GM12878 (cell line): ENCODE results near the gene HDHD3. TPM values are rescaled to one million over a fixed set of nuclear protein-coding genes. Genes with fewer than 3 reads are reported as not detected.

Experiments
- BCL3 ChIP-seq: IDR thresholded peaks from 2 replicates; pipeline ENCODE4 v1.6.1; 2011; ENCODE audit warnings: borderline replicate concordance, low read depth, mild to moderate bottlenecking, moderate library complexity, low read length; ENCODE audit not compliant: insufficient read depth, poor library complexity, severe bottlenecking
- EZH2 ChIP-seq: IDR thresholded peaks from 2 replicates; pipeline ENCODE4 v1.6.1; 2012; ENCODE audit warnings: low read depth, mild to moderate bottlenecking, control low read depth, inconsistent platforms, low read length, borderline replicate concordance; ENCODE audit not compliant: control insufficient read depth
- HDGF ChIP-seq: fragments of 450-650 bp; IDR thresholded peaks from 2 replicates; pipeline ENCODE4 v1.6.1; 2016; ENCODE audit warnings: antibody characterized with exemption
- IKZF1 ChIP-seq: fragments of 450-650 bp; conservative IDR thresholded peaks from 2 replicates; pipeline ENCODE4 v1.6.1; 2017; ENCODE audit warnings: antibody characterized with exemption, mild to moderate bottlenecking
- MLLT1 ChIP-seq: fragments of 450-650 bp; IDR thresholded peaks from 2 replicates; pipeline ENCODE4 v1.6.1; 2016; ENCODE audit warnings: mild to moderate bottlenecking
- NBN ChIP-seq: fragments of 450-650 bp; IDR thresholded peaks from 2 replicates; pipeline ENCODE4 v1.6.1; 2016
- RCOR1 ChIP-seq: conservative IDR thresholded peaks from 2 replicates; pipeline ENCODE4 v1.6.1; 2012; ENCODE audit warnings: low read depth, low read length, improper control_type of control experiment
- RELB ChIP-seq: fragments of 450-650 bp; IDR thresholded peaks from 2 replicates; pipeline ENCODE4 v1.6.1; 2017; ENCODE audit warnings: low read depth, mild to moderate bottlenecking, moderate library complexity
- RFX5 ChIP-seq: IDR thresholded peaks from 2 replicates; pipeline ENCODE4 v1.6.1; 2011; ENCODE audit warnings: low read depth, low read length, improper control_type of control experiment
- RUNX3 ChIP-seq: IDR thresholded peaks from 2 replicates; pipeline ENCODE4 v1.6.1; 2012; ENCODE audit warnings: low read length, inconsistent platforms
- SIX5 ChIP-seq: IDR thresholded peaks from 2 replicates; pipeline ENCODE4 v1.6.1; 2011; ENCODE audit warnings: mild to moderate bottlenecking, low read depth, low read length, moderate library complexity; ENCODE audit not compliant: severe bottlenecking
- SKIL ChIP-seq: fragments of 450-650 bp; IDR thresholded peaks from 2 replicates; pipeline ENCODE4 v1.6.1; 2017; ENCODE audit warnings: mild to moderate bottlenecking, low read depth, inconsistent platforms; ENCODE audit not compliant: poor library complexity, severe bottlenecking
- SMAD5 ChIP-seq: IDR thresholded peaks from 2 replicates; pipeline ENCODE4 v1.6.1; 2016; ENCODE audit warnings: antibody characterized with exemption, low read depth
- SMARCA5 ChIP-seq: fragments of 450-650 bp; IDR thresholded peaks from 2 replicates; pipeline ENCODE4 v1.6.1; 2017; ENCODE audit warnings: mild to moderate bottlenecking
- SMC3 ChIP-seq: IDR thresholded peaks from 2 replicates; pipeline ENCODE4 v1.6.1; 2011; ENCODE audit warnings: low read length, improper control_type of control experiment, borderline replicate concordance
- polyA plus RNA-seq, 11 experiments: library from polyadenylated mRNA; depleted of rRNA in 4 of 11; unstranded in 6 of 11; stranded (reverse) in 5 of 11; fragments of >200 nt; fragmentation: Nextera tagmentation in 4 of 11; fragmentation: Illumina TruSeq in 1 of 11; extraction: Ambion mirVana in 4 of 11; extraction: Trizol in 1 of 11; gene quantifications; 1 replicate in 1 of 11; 2 replicates in 10 of 11; pipeline versions ENCODE4 v1.2.1 to v1.2.3, GENCODE V29; 2011 to 2016; ENCODE audit warnings: inconsistent platforms in 2 of 11, missing spikeins in 2 of 11, low read depth in 1 of 11
- total RNA-seq, 4 experiments: library from RNA; depleted of rRNA in 3 of 4; stranded (reverse); fragments of >200 nt in 3 of 4; fragmentation: Illumina TruSeq in 1 of 4; extraction: Trizol in 1 of 4; gene quantifications; 2 replicates each; pipeline versions ENCODE4 v1.2.1 to v1.2.3, GENCODE V29; 2013 to 2021
- TF ChIP-seq, protein P1 (sequence below): IDR thresholded peaks from 2 replicates; pipeline ENCODE4 v1.6.1; 2012; ENCODE audit warnings: improper control_type of control experiment, low read depth, low read length; ENCODE audit not compliant: insufficient replicate concordance
- TF ChIP-seq, protein P2 (sequence below): fragments of 450-650 bp; IDR thresholded peaks from 2 replicates; pipeline ENCODE4 v1.6.1; 2016; ENCODE audit warnings: mild to moderate bottlenecking

HDHD3 gene
- total and polyA plus RNA-seq, 10 of the 15 experiments (the other 5 are each of a cell fraction or from before 2014, with no cell fraction given), result 1.3 to 29.4 (median 17.9) TPM

DNA sequence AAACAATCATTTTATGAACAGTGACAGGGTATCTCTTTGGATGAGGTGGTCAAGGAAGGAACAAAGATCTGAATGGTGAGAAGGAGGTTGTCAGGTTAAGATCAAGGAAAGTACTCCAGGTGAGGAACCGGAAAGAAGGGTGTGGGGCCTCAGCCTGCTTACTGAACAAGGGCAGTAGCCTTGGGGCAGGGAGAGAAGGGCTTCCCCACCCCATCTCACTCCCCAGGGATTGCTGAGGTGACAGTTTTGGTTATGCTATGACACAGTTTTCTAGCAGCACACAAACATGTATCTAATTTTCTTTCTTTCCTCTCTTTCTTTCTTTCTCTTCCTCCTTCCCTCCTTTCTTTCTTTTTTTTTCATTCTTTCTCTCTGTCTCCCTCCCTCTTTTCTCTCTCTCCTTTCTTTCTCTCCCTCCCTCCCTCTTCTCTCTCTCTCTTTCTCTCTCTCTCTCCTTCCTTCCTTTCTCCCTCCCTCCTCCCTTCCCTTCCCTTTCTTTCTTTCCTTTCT lies 4.1 kb upstream of the HDHD3 start (continued):
- peak; percentile 82 for TF ChIP-seq MLLT1
- peak; percentile 72 for TF ChIP-seq SKIL
- no peak for TF ChIP-seq SMARCA5
- TF ChIP-seq, protein P1, sequence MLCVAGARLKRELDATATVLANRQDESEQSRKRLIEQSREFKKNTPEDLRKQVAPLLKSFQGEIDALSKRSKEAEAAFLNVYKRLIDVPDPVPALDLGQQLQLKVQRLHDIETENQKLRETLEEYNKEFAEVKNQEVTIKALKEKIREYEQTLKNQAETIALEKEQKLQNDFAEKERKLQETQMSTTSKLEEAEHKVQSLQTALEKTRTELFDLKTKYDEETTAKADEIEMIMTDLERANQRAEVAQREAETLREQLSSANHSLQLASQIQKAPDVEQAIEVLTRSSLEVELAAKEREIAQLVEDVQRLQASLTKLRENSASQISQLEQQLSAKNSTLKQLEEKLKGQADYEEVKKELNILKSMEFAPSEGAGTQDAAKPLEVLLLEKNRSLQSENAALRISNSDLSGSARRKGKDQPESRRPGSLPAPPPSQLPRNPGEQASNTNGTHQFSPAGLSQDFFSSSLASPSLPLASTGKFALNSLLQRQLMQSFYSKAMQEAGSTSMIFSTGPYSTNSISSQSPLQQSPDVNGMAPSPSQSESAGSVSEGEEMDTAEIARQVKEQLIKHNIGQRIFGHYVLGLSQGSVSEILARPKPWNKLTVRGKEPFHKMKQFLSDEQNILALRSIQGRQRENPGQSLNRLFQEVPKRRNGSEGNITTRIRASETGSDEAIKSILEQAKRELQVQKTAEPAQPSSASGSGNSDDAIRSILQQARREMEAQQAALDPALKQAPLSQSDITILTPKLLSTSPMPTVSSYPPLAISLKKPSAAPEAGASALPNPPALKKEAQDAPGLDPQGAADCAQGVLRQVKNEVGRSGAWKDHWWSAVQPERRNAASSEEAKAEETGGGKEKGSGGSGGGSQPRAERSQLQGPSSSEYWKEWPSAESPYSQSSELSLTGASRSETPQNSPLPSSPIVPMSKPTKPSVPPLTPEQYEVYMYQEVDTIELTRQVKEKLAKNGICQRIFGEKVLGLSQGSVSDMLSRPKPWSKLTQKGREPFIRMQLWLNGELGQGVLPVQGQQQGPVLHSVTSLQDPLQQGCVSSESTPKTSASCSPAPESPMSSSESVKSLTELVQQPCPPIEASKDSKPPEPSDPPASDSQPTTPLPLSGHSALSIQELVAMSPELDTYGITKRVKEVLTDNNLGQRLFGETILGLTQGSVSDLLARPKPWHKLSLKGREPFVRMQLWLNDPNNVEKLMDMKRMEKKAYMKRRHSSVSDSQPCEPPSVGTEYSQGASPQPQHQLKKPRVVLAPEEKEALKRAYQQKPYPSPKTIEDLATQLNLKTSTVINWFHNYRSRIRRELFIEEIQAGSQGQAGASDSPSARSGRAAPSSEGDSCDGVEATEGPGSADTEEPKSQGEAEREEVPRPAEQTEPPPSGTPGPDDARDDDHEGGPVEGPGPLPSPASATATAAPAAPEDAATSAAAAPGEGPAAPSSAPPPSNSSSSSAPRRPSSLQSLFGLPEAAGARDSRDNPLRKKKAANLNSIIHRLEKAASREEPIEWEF, result no peak
- no peak for TF ChIP-seq SMAD5
- peak; percentile 65 for TF ChIP-seq RUNX3
- no peak for TF ChIP-seq SIX5
- TF ChIP-seq HDGF, result 0 out of 2 replicates have a peak, but pooled peaks have one; percentile 52
- no peak for TF ChIP-seq EZH2
- TF ChIP-seq IKZF1, result peak; percentile 94
- peak; percentile 97 for TF ChIP-seq NBN
- TF ChIP-seq BCL3, result peak; percentile 53
- no peak for TF ChIP-seq RFX5
- no peak for TF ChIP-seq SMC3
- no peak for TF ChIP-seq RCOR1
- peak; percentile 93 for TF ChIP-seq RELB
- TF ChIP-seq, protein P2, sequence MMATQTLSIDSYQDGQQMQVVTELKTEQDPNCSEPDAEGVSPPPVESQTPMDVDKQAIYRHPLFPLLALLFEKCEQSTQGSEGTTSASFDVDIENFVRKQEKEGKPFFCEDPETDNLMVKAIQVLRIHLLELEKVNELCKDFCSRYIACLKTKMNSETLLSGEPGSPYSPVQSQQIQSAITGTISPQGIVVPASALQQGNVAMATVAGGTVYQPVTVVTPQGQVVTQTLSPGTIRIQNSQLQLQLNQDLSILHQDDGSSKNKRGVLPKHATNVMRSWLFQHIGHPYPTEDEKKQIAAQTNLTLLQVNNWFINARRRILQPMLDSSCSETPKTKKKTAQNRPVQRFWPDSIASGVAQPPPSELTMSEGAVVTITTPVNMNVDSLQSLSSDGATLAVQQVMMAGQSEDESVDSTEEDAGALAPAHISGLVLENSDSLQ, result peak; percentile 62; the same call in 1 of the 2 replicates
